DOHH2 (cell line): Measurements from ENCODE around the gene SSTR4.

Experiments used
- H3F3A ChIP-seq: fragments of 200-600 bp; sonication (generic), shearing (Covaris generic); 2 replicates; pipeline ENCODE4 v1.6.0; 2016; ENCODE audit warnings: antibody characterized with exemption, mild to moderate bottlenecking; ENCODE audit not compliant: control insufficient read depth, insufficient read depth
- H3K27ac ChIP-seq: fragments of 200-600 bp; sonication (generic); 2 replicates; pipeline ENCODE4 v1.5.1; 2014; ENCODE audit warnings: low read depth, mild to moderate bottlenecking, low read length, moderate library complexity
- H3K27me3 ChIP-seq: fragments of 200-600 bp; sonication (generic); 2 replicates; pipeline ENCODE4 v1.6.1; 2014; ENCODE audit warnings: mild to moderate bottlenecking, low read length, mixed read lengths; ENCODE audit not compliant: control insufficient read depth
- H3K36me3 ChIP-seq: fragments of 200-600 bp; sonication (generic); 2 replicates; pipeline ENCODE4 v1.6.1; 2014; ENCODE audit warnings: mild to moderate bottlenecking, low read length, moderate library complexity, mixed read lengths; ENCODE audit not compliant: control insufficient read depth
- H3K4me1 ChIP-seq: fragments of 200-600 bp; sonication (generic); 2 replicates; pipeline ENCODE4 v1.6.1; 2014; ENCODE audit warnings: mild to moderate bottlenecking, low read length, mixed read lengths; ENCODE audit not compliant: control insufficient read depth
- H3K4me2 ChIP-seq: fragments of 200-600 bp; sonication (generic); 2 replicates; pipeline ENCODE4 v1.6.0; 2014; ENCODE audit warnings: mild to moderate bottlenecking, low read length, moderate library complexity
- H3K4me3 ChIP-seq: fragments of 200-600 bp; sonication (generic); 2 replicates; pipeline ENCODE4 v1.5.1; 2014; ENCODE audit warnings: mild to moderate bottlenecking, low read length, mixed read lengths
- H3K79me2 ChIP-seq: fragments of 200-600 bp; sonication (generic); 2 replicates; pipeline ENCODE4 v1.6.1; 2014; ENCODE audit warnings: mild to moderate bottlenecking, low read length, mixed read lengths; ENCODE audit not compliant: control insufficient read depth
- H3K9me2 ChIP-seq: fragments of 200-600 bp; sonication (generic); replicated peaks from 2 replicates; pipeline ENCODE4 v1.6.1; 2014; ENCODE audit warnings: mild to moderate bottlenecking, low read length, mixed read lengths; ENCODE audit not compliant: control insufficient read depth
- H3K9me3 ChIP-seq: fragments of 200-600 bp; sonication (generic); 2 replicates; pipeline ENCODE4 v1.6.1; 2014; ENCODE audit warnings: antibody characterized with exemption, low read length, mixed read lengths; ENCODE audit not compliant: control insufficient read depth, insufficient read depth
- H4K20me1 ChIP-seq: fragments of 200-600 bp; sonication (generic); 2 replicates; pipeline ENCODE4 v1.6.0; 2014; ENCODE audit warnings: low read depth, mild to moderate bottlenecking, antibody characterized with exemption, low read length, moderate library complexity; ENCODE audit not compliant: control insufficient read depth, insufficient read depth
- EZH2phosphoT487 ChIP-seq: fragments of 200-600 bp; sonication (generic); IDR thresholded peaks from 2 replicates; pipeline ENCODE4 v1.6.1; 2017; ENCODE audit warnings: borderline replicate concordance, mild to moderate bottlenecking, antibody characterized with exemption, low read length, moderate library complexity, mixed read lengths
- TF ChIP-seq, protein P1 (sequence below): fragments of 200-600 bp; sonication (generic); IDR thresholded peaks from one replicate; pipeline ENCODE4 v1.5.1; 2014; ENCODE audit warnings: antibody characterized with exemption, mild to moderate bottlenecking, low read depth, low read length; ENCODE audit not compliant: poor library complexity, severe bottlenecking

The SSTR4 gene

DNA sequence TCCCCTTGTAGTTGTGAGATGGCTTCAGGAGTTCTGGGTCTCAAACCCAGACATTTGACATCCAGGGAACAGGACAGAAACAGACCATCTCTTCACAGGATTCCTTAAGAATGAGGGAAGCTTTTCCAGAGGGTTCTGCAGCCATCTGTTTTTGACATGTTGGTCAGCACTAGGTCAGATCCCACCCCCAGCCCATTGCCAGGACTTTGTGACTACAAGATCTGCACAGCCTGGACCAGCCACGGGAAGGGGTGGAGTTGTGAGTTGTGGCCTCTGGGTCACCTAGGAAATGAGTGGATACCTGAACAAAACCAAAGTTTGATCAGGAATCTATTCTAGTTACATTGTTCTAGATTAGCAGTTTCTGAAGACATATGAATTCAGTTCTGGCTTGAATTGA is 39.2 kb upstream of the SSTR4 start:
- H3K9me3 ChIP-seq, result no peaks in the 10 kb centered on the region
- no peaks in the 10 kb centered on the region for H3K9me2 ChIP-seq
- no peaks in the 10 kb centered on the region for H3K27me3 ChIP-seq
- no peak overlapping the region for H3K27ac ChIP-seq
- H3F3A ChIP-seq, result no peaks in the 10 kb centered on the region
- H3K79me2 ChIP-seq, result no peaks in the 10 kb centered on the region
- H3K4me3 ChIP-seq, result no peak overlapping the region
- H3K4me2 ChIP-seq, result no peak overlapping the region
- no peaks in the 10 kb centered on the region for H3K36me3 ChIP-seq
- no peaks in the 10 kb centered on the region for H3K4me1 ChIP-seq
- no peaks in the 10 kb centered on the region for H4K20me1 ChIP-seq
- TF ChIP-seq, protein P1, sequence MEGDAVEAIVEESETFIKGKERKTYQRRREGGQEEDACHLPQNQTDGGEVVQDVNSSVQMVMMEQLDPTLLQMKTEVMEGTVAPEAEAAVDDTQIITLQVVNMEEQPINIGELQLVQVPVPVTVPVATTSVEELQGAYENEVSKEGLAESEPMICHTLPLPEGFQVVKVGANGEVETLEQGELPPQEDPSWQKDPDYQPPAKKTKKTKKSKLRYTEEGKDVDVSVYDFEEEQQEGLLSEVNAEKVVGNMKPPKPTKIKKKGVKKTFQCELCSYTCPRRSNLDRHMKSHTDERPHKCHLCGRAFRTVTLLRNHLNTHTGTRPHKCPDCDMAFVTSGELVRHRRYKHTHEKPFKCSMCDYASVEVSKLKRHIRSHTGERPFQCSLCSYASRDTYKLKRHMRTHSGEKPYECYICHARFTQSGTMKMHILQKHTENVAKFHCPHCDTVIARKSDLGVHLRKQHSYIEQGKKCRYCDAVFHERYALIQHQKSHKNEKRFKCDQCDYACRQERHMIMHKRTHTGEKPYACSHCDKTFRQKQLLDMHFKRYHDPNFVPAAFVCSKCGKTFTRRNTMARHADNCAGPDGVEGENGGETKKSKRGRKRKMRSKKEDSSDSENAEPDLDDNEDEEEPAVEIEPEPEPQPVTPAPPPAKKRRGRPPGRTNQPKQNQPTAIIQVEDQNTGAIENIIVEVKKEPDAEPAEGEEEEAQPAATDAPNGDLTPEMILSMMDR, result no peak
- TF ChIP-seq EZH2phosphoT487, result no peak

DNA sequence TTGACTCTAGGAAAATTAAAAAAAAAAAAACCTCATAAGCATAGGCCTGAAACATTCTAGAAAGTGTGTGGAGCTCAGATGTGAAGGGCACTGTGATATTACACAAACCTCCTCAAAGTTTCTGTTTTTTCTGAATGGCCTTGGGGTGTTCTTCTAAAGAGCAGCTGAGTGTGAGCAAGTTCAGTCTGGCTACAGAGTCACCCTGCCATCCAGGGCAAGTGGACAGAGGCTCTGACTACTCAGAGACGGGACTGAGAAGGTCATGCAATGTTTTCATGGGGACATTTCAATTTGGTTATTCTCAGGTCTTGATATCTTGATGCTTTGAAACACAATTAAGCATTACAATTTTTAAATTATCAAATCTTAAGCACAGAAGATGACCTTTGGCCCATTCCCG is 36.6 kb upstream of the SSTR4 start:
- TF ChIP-seq, protein P1, result no peak
- no peak for TF ChIP-seq EZH2phosphoT487
- Histone ChIP-seq H3K4me3 (no peak overlapping the region), H3K4me2 (no peak overlapping the region), H3K79me2 (no peaks in the 10 kb centered on the region), H3K9me3 (no peaks in the 10 kb centered on the region), H3F3A (no peaks in the 10 kb centered on the region), H3K27ac (no peak overlapping the region), H3K4me1 (no peaks in the 10 kb centered on the region), H3K36me3 (no peaks in the 10 kb centered on the region), H3K9me2 (no peaks in the 10 kb centered on the region), H4K20me1 (no peaks in the 10 kb centered on the region), H3K27me3 (no peaks in the 10 kb centered on the region)

DNA sequence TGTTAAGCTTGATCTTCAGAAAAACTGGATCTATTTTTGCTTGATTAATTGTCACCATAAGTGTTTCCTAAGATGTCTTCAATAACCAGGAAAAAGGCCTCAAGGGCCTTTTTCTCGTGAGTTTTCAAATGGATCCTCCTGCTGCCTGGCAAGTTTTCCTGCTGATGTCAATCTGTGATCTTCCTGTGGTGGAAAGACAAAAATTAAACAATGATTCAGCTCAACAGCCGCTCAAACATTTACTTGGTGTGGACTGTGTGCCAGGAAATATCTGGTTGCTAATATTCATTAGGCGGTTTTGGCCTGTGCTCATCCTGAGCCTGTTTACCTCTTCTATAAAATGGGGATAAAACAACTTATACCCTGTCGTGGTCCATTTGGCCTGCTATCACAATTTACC is 35.4 kb upstream of the SSTR4 start:
- no peaks in the 10 kb centered on the region for H3K9me3 ChIP-seq
- H3K79me2 ChIP-seq, result no peaks in the 10 kb centered on the region
- no peak overlapping the region for H3K4me2 ChIP-seq
- no peaks in the 10 kb centered on the region for H3K9me2 ChIP-seq
- H3K4me1 ChIP-seq, result no peaks in the 10 kb centered on the region
- H3K27me3 ChIP-seq, result no peaks in the 10 kb centered on the region
- no peaks in the 10 kb centered on the region for H3K36me3 ChIP-seq
- no peak overlapping the region for H3K27ac ChIP-seq
- H3K4me3 ChIP-seq, result no peak overlapping the region
- H4K20me1 ChIP-seq, result no peaks in the 10 kb centered on the region
- no peaks in the 10 kb centered on the region for H3F3A ChIP-seq
- TF ChIP-seq EZH2phosphoT487, result no peak
- TF ChIP-seq, protein P1, result no peak
